H1 (cell line): ENCODE measurements around the gene ADRB1. TPM values are rescaled to one million over a fixed set of nuclear protein-coding genes. Genes with fewer than 3 reads are reported as not detected.

Experiments
- CTCF ChIA-PET: fragments of 300-600 bp; sonication (Branson Sonifier 250); formaldehyde crosslinking; loops from one replicate; lab custom pipeline; 2021; ENCODE audit not compliant: partially characterized antibody; lab: Charles Lee
- POLR2A ChIA-PET: fragments of 300-600 bp; sonication (Branson Sonifier 250); formaldehyde crosslinking; loops from one replicate; lab custom pipeline; 2021; ENCODE audit warnings: inconsistent platforms; ENCODE audit not compliant: partially characterized antibody; lab: Charles Lee
- DNase-seq, 2 experiments: peaks; one replicate each; pipeline versions ENCODE4 v3.0.0 to v3.0.0-alpha.2; 2010 to 2022; ENCODE audit warnings: low spot score in 2 of 2, low read depth in 1 of 2, mixed read lengths in 1 of 2
- FAIRE-seq: peaks from 2 replicates; lab custom pipeline; 2011; peaks lifted over from hg19 to GRCh38; lab: Jason Lieb, UNC
- H2AFZ ChIP-seq: 2 replicates; pipeline ENCODE4 v1.8.1; 2012; ENCODE audit warnings: low read length, inconsistent platforms
- H2AK5ac ChIP-seq: 2 replicates; pipeline ENCODE4 v1.6.1; 2013; ENCODE audit warnings: low read depth, low read length
- H2BK120ac ChIP-seq: replicated peaks from 2 replicates; pipeline ENCODE3; 2013; ENCODE audit warnings: low read depth, low read length, inconsistent platforms
- H2BK12ac ChIP-seq: 2 replicates; pipeline ENCODE4 v1.6.1; 2013; ENCODE audit warnings: low read depth, low read length
- H2BK15ac ChIP-seq: 2 replicates; pipeline ENCODE4 v1.6.1; 2013; ENCODE audit warnings: low read length
- H2BK20ac ChIP-seq: 2 replicates; pipeline ENCODE4 v1.6.1; 2013; ENCODE audit warnings: low read length
- H2BK5ac ChIP-seq: 2 replicates; pipeline ENCODE4 v1.6.1; 2013; ENCODE audit warnings: low read depth, low read length
- H3K14ac ChIP-seq: 2 replicates; pipeline ENCODE4 v1.6.1; 2013; ENCODE audit warnings: inconsistent platforms; ENCODE audit not compliant: insufficient read length
- H3K18ac ChIP-seq: 2 replicates; pipeline ENCODE4 v1.6.1; 2013; ENCODE audit warnings: low read length; ENCODE audit errors: extremely low read depth
- H3K23ac ChIP-seq: 2 replicates; pipeline ENCODE4 v1.6.1; 2013; ENCODE audit warnings: inconsistent platforms; ENCODE audit not compliant: insufficient read length
- H3K23me2 ChIP-seq: 2 replicates; pipeline ENCODE4 v1.6.1; 2013; ENCODE audit warnings: low read depth, low read length
- H3K27ac ChIP-seq: 2 replicates; pipeline ENCODE4 v1.6.1; 2011; ENCODE audit warnings: low read depth, low read length, inconsistent platforms
- H3K27me3 ChIP-seq, 4 experiments: replicated peaks in 1 of 4; 1 replicate in 1 of 4; 2 replicates in 3 of 4; pipeline versions ENCODE4 v1.6.1 to v1.8.1; 2011 to 2013; ENCODE audit warnings: low read length in 3 of 4, mild to moderate bottlenecking in 3 of 4, inconsistent platforms in 2 of 4, mixed read lengths in 2 of 4, moderate library complexity in 1 of 4; ENCODE audit not compliant: control insufficient read depth in 3 of 4, insufficient read depth in 3 of 4; ENCODE audit errors: extremely low read depth in 1 of 4
- H3K36me3 ChIP-seq, 4 experiments: 2 replicates each; pipeline versions ENCODE4 v1.6.1 to v1.8.1; 2011 to 2013; ENCODE audit warnings: mild to moderate bottlenecking in 4 of 4, low read length in 3 of 4, moderate library complexity in 2 of 4, control low read depth in 1 of 4, inconsistent platforms in 1 of 4; ENCODE audit not compliant: insufficient read depth in 4 of 4, control insufficient read depth in 2 of 4
- H3K4ac ChIP-seq: replicated peaks from 2 replicates; pipeline ENCODE3; 2013; ENCODE audit warnings: low read length, low read depth, mixed read lengths, inconsistent platforms; ENCODE audit not compliant: insufficient read length
- H3K4me1 ChIP-seq, 4 experiments: replicated peaks in 1 of 4; 1 replicate in 1 of 4; 2 replicates in 3 of 4; pipeline versions ENCODE4 v1.6.1 to v1.8.1; 2011 to 2013; ENCODE audit warnings: low read length in 3 of 4, inconsistent platforms in 2 of 4, mixed read lengths in 1 of 4; ENCODE audit not compliant: insufficient read depth in 4 of 4, control insufficient read depth in 3 of 4
- H3K4me2 ChIP-seq, 2 experiments: 2 replicates each; pipeline versions ENCODE4 v1.6.1 to v1.8.1; 2011 to 2013; ENCODE audit warnings: low read depth in 2 of 2, low read length in 2 of 2, control low read depth in 1 of 2, inconsistent platforms in 1 of 2, mild to moderate bottlenecking in 1 of 2; ENCODE audit not compliant: insufficient read depth in 1 of 2
- H3K4me3 ChIP-seq, 4 experiments: fragments of 200-600, 300-600 bp in 1 of 4; sonication (generic), shearing (Covaris generic), sonication (Bioruptor Twin) in 1 of 4; 2 replicates each; pipeline versions ENCODE4 v1.5.1 to v1.8.1; 2011 to 2016; ENCODE audit warnings: low read length in 4 of 4, low read depth in 3 of 4, control low read depth in 2 of 4, inconsistent platforms in 2 of 4, mild to moderate bottlenecking in 2 of 4, mixed read lengths in 1 of 4, moderate library complexity in 1 of 4; ENCODE audit not compliant: insufficient read depth in 2 of 4; ENCODE audit errors: extremely low read depth in 1 of 4
- H3K56ac ChIP-seq: replicated peaks from 2 replicates; pipeline ENCODE3; 2013; ENCODE audit warnings: low read depth, mild to moderate bottlenecking, mixed read lengths, low read length, inconsistent platforms; ENCODE audit not compliant: insufficient read length
- H3K79me1 ChIP-seq: 2 replicates; pipeline ENCODE4 v1.6.1; 2013; ENCODE audit warnings: low read depth, low read length, control low read depth
- H3K79me2 ChIP-seq, 2 experiments: 2 replicates each; pipeline versions ENCODE4 v1.6.1 to v1.8.1; 2012 to 2013; ENCODE audit warnings: low read length in 2 of 2, mild to moderate bottlenecking in 2 of 2, inconsistent platforms in 1 of 2; ENCODE audit not compliant: insufficient read depth in 2 of 2, control insufficient read depth in 1 of 2
- H3K9ac ChIP-seq, 4 experiments: replicated peaks in 1 of 4; 1 replicate in 1 of 4; 2 replicates in 3 of 4; pipeline versions ENCODE4 v1.6.1 to v1.8.1; 2011 to 2013; ENCODE audit warnings: low read depth in 3 of 4, low read length in 3 of 4, control low read depth in 2 of 4, mild to moderate bottlenecking in 2 of 4, moderate library complexity in 2 of 4, inconsistent platforms in 1 of 4; ENCODE audit errors: extremely low read depth in 1 of 4
- H3K9me3 ChIP-seq, 2 experiments: 2 replicates each; pipeline versions ENCODE4 v1.6.1 to v1.8.1; 2012 to 2013; ENCODE audit warnings: mild to moderate bottlenecking in 2 of 2, moderate library complexity in 2 of 2, control low read depth in 1 of 2, inconsistent platforms in 1 of 2, low read depth in 1 of 2, low read length in 1 of 2, mixed read lengths in 1 of 2; ENCODE audit not compliant: insufficient read depth in 2 of 2
- H4K20me1 ChIP-seq, 2 experiments: replicated peaks in 1 of 2; 2 replicates each; pipeline versions ENCODE3 to v1.8.1; 2011 to 2013; ENCODE audit warnings: inconsistent platforms in 2 of 2, low read length in 2 of 2, mild to moderate bottlenecking in 1 of 2; ENCODE audit not compliant: insufficient read depth in 2 of 2, control insufficient read depth in 1 of 2
- H4K5ac ChIP-seq: 2 replicates; pipeline ENCODE4 v1.6.1; 2013; ENCODE audit warnings: low read length, low read depth, mixed read lengths, inconsistent platforms; ENCODE audit not compliant: insufficient read length
- H4K8ac ChIP-seq: 2 replicates; pipeline ENCODE4 v1.8.0; 2013; ENCODE audit warnings: mild to moderate bottlenecking, moderate library complexity, low read length, inconsistent platforms; ENCODE audit not compliant: insufficient read depth; ENCODE audit errors: extremely low read depth
- H4K91ac ChIP-seq: replicated peaks from 2 replicates; pipeline ENCODE3; 2013; ENCODE audit warnings: low read length, mixed read lengths, inconsistent platforms; ENCODE audit not compliant: insufficient read length
- BACH1 ChIP-seq: IDR thresholded peaks from 2 replicates; pipeline ENCODE4 v1.6.1; 2012; ENCODE audit warnings: low read length, improper control_type of control experiment
- MAFK ChIP-seq: IDR thresholded peaks from 2 replicates; pipeline ENCODE4 v1.6.1; 2012; ENCODE audit warnings: low read depth, mild to moderate bottlenecking, improper control_type of control experiment, low read length
- POLR2A ChIP-seq, 2 experiments: IDR thresholded peaks; 1 replicate in 1 of 2; 2 replicates in 1 of 2; pipeline ENCODE4 v1.6.1; 2011; ENCODE audit warnings: low read depth in 2 of 2, low read length in 2 of 2, mild to moderate bottlenecking in 2 of 2; ENCODE audit errors: control extremely low read depth in 1 of 2
- RAD21 ChIP-seq, 2 experiments: IDR thresholded peaks in 1 of 2; conservative IDR thresholded peaks in 1 of 2; 2 replicates each; pipeline ENCODE4 v1.6.1; 2011; ENCODE audit warnings: low read depth in 2 of 2, low read length in 2 of 2, improper control_type of control experiment in 1 of 2, inconsistent platforms in 1 of 2, mild to moderate bottlenecking in 1 of 2, moderate library complexity in 1 of 2
- WGBS, 2 experiments: shearing (Covaris generic) in 1 of 2; methylation state at CpG; one replicate each; pipeline versions ENCODE4 v1.1.6 to v1.1.7; 2013 to 2015; ENCODE audit warnings: low lambda C conversion rate in 2 of 2, mixed read lengths in 2 of 2, inconsistent platforms in 1 of 2, low coverage in 1 of 2, missing lambda C conversion rate in 1 of 2; ENCODE audit not compliant: insufficient replicate concordance in 2 of 2, insufficient coverage in 1 of 2, insufficient read length in 1 of 2; ENCODE audit errors: extremely low coverage in 1 of 2, missing lambda C conversion rate in 1 of 2; 5-methylcytosine and 5-hydroxymethylcytosine counted together
- polyA plus RNA-seq, 7 experiments: library from polyadenylated mRNA; depleted of rRNA in 3 of 7; stranded (reverse) in 5 of 7; unstranded in 2 of 7; fragments of >200 nt in 5 of 7; fragments of 200-250 nt in 2 of 7; gene quantifications; 1 replicate in 5 of 7; 2 replicates in 1 of 7; 4 replicates in 1 of 7; pipeline versions ENCODE4 v1.2.1 to v1.2.3, GENCODE V29; 2011 to 2013; ENCODE audit warnings: missing spikeins in 2 of 7, mixed read lengths in 2 of 7
- total RNA-seq: library from RNA; stranded (reverse); fragmentation: NEBNext Ultra II Directional; extraction: Animal tissue kit (Norgen Biotek cat#: 25700); gene quantifications from 2 replicates; pipeline ENCODE4 v1.2.1, GENCODE V29; 2021
- TF ChIP-seq, protein P1 (sequence below), 3 experiments: IDR thresholded peaks; 1 replicate in 2 of 3; 2 replicates in 1 of 3; pipeline versions ENCODE4 v1.5.1 to v1.6.1; 2011; ENCODE audit warnings: low read length in 3 of 3, mild to moderate bottlenecking in 3 of 3, inconsistent platforms in 2 of 3, low read depth in 1 of 3, moderate library complexity in 1 of 3; ENCODE audit not compliant: insufficient read depth in 1 of 3; ENCODE audit errors: control extremely low read depth in 1 of 3

The ADRB1 gene
- total and polyA plus RNA-seq, 2 of the 8 experiments (the other 6 are each of a cell fraction or from before 2014, with no cell fraction given), result 0.14 to 0.48 TPM

DNA sequence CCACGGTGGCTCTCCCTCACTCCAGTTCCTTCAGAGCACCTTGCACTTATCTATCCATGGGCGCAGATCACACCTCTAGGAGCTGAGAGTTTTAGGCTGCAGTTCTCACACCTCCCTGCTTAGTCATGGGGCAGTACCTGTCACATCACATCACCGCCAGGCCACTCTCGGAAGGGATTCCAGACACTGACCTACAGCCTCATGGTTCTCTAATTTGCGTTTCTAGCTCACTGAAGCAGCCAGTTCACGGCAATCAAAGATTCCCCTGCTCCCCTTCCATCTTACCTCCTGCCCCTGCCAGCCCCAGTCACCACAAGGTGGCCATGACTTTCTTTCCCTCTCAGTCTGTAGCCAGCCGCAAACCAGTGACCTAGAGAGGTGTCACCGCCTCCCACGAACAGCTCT is 34.2 kb downstream of the ADRB1 start:
- 93% methylated on average over 9 of the region's 9 CpGs; no CpG with 5 or more reads in 1 of the 2 experiments for WGBS, 2 experiments
- H3K14ac ChIP-seq, result no peak overlapping the region
- H2BK15ac ChIP-seq, result no peak overlapping the region
- no peak overlapping the region for H2BK12ac ChIP-seq
- no peak overlapping the region for H2BK5ac ChIP-seq
- no peak overlapping the region for H3K27ac ChIP-seq
- H3K23me2 ChIP-seq, result no peaks in the 10 kb centered on the region
- H4K91ac ChIP-seq, result no peak overlapping the region
- no peak overlapping the region for H3K4ac ChIP-seq
- H3K9me3 ChIP-seq, result no peaks in the 10 kb centered on the region
- ChIA-PET CTCF (interaction anchor here (0.6 to 2.5 kb wide), 13 partner anchors 9 to 149 kb away, joined by 3 to 11 read pairs (median 3); no protein-coding TSS in a partner anchor), POLR2A (no interaction called here)
- H3K27me3 ChIP-seq, result no peaks in the 10 kb centered on the region
- TF ChIP-seq BACH1 (peak; percentile 70), RAD21 (IDR thresholded peaks at IDR 0.05 in 1 of 2, conservative IDR thresholded peaks at IDR 0.05 in 1 of 2; ENCODE audit: low read depth in 2 of 2, low read length in 2 of 2) (peak; percentile 15 to 19; a peak in 2 of 4 replicates), POLR2A (IDR thresholded peaks at IDR 0.05; ENCODE audit: control extremely low read depth in 1 of 2, low read depth in 2 of 2, low read length in 2 of 2) (no peak), MAFK (peak; percentile 53; the same call in 1 of the 2 replicates)
- TF ChIP-seq, protein P1, sequence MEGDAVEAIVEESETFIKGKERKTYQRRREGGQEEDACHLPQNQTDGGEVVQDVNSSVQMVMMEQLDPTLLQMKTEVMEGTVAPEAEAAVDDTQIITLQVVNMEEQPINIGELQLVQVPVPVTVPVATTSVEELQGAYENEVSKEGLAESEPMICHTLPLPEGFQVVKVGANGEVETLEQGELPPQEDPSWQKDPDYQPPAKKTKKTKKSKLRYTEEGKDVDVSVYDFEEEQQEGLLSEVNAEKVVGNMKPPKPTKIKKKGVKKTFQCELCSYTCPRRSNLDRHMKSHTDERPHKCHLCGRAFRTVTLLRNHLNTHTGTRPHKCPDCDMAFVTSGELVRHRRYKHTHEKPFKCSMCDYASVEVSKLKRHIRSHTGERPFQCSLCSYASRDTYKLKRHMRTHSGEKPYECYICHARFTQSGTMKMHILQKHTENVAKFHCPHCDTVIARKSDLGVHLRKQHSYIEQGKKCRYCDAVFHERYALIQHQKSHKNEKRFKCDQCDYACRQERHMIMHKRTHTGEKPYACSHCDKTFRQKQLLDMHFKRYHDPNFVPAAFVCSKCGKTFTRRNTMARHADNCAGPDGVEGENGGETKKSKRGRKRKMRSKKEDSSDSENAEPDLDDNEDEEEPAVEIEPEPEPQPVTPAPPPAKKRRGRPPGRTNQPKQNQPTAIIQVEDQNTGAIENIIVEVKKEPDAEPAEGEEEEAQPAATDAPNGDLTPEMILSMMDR (IDR thresholded peaks at IDR 0.05; ENCODE audit: control extremely low read depth in 1 of 3, insufficient read depth in 1 of 3, low read depth in 1 of 3, low read length in 3 of 3), result peak; percentile 22 to 51 (median 23); a peak in 3 of 4 replicates
- no peak overlapping the region for H3K4me3 ChIP-seq
- H4K8ac ChIP-seq, result no peak overlapping the region
- H3K79me2 ChIP-seq, result no peaks in the 10 kb centered on the region
- no peak overlapping the region for H3K9ac ChIP-seq
- H4K5ac ChIP-seq, result no peak overlapping the region
- no peaks in the 10 kb centered on the region for H3K79me1 ChIP-seq
- H3K56ac ChIP-seq, result no peak overlapping the region
- H3K23ac ChIP-seq, result no peak overlapping the region
- no peaks in the 10 kb centered on the region for H3K4me1 ChIP-seq
- DNase-seq (peak in 1 of 2 experiments; percentile 46), FAIRE-seq (no peak)
- H2BK120ac ChIP-seq, result no peak overlapping the region
- no peak overlapping the region for H2AK5ac ChIP-seq
- H2BK20ac ChIP-seq, result no peak overlapping the region
- no peak overlapping the region for H3K18ac ChIP-seq
- no peak overlapping the region for H3K4me2 ChIP-seq
- no peaks in the 10 kb centered on the region for H4K20me1 ChIP-seq
- H2AFZ ChIP-seq, result peak overlapping the region; percentile 52; the same call in 1 of the 2 replicates
- no peaks in the 10 kb centered on the region for H3K36me3 ChIP-seq
